ENCODE results near the gene FSTL4. TPM values are rescaled to one million over a fixed set of nuclear protein-coding genes. Genes with fewer than 3 reads are reported as not detected.

FSTL4 gene
- total and polyA plus RNA-seq, 4 donors, result 0.42 TPM; not detected in 3

DNA sequence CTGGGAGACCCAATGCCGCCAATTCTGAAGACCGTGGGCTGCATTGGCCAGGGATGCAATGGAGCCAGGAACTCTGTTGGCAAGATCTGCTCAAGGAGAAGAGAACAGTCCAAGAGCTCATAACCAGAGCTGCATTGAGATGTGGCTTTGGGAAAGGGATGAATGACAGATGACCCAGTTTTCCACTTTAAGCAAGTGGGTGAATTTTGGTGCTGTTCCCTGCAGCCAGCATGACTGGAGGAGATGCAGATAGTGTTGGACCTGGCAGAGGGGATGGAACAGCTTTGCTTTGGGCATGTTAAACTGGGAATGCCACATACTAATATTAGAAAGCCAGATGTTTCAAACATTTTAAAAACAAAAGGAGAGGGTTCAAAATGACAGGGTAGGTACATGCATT lies 143.1 kb downstream of the FSTL4 start:
- Histone ChIP-seq H3K27ac (ENCODE audit: low read depth in 1 of 2, low read length in 2 of 2) (no peak overlapping the region), H3K36me3 (ENCODE audit: control insufficient read depth in 1 of 2, insufficient read depth in 2 of 2, low read length in 1 of 2) (no peaks in the 10 kb centered on the region), H3K4me1 (ENCODE audit: control insufficient read depth in 1 of 2, insufficient read depth in 2 of 2, low read length in 2 of 2) (no peaks in the 10 kb centered on the region), H3K9me3 (ENCODE audit: control insufficient read depth, low read length) (no peaks in the 10 kb centered on the region), H3K4me3 (ENCODE audit: low read length in 2 of 2) (no peak overlapping the region), H3K27me3 (ENCODE audit: control insufficient read depth in 1 of 2, insufficient read depth in 2 of 2, low read length in 1 of 2) (peaks cover 0 to 7% of the 10 kb centered on the region in 2 donors)
- ATAC-seq (ENCODE audit: low FRiP score) (no peak), DNase-seq (no peak)
- intact Hi-C loops (cut with DNase I), result no loop called here
- WGBS, 2 donors, result 38 to 67% methylated on average over 2 of the region's 2 CpGs

DNA sequence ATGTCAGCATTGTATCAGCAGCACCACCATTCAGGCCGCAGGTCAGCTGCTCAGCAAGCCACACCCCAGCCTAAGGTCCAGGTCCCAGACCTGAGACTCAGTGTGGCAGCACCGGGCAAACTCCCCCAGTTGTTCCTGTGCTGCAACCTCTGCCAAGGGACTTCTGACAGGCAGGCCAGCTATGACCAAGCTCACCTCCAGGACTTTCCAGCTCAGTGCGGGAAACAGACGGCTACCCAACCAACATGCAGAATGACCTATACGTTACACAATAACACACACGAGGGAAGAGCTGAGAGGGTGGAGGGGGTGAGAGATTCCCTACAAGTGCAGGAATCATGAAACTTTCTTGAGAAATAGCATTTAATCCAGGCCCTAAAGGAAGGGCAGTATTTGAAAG lies 143.7 kb downstream of the FSTL4 start:
- ATAC-seq (ENCODE audit: low FRiP score) (no peak), DNase-seq (no peak)
- Histone ChIP-seq H3K36me3 (ENCODE audit: control insufficient read depth in 1 of 2, insufficient read depth in 2 of 2, low read length in 1 of 2) (no peaks in the 10 kb centered on the region), H3K9me3 (ENCODE audit: control insufficient read depth, low read length) (no peaks in the 10 kb centered on the region), H3K27me3 (ENCODE audit: control insufficient read depth in 1 of 2, insufficient read depth in 2 of 2, low read length in 1 of 2) (peaks cover 0 to 5% of the 10 kb centered on the region in 2 donors), H3K4me3 (ENCODE audit: low read length in 2 of 2) (no peak overlapping the region), H3K4me1 (ENCODE audit: control insufficient read depth in 1 of 2, insufficient read depth in 2 of 2, low read length in 2 of 2) (no peaks in the 10 kb centered on the region), H3K27ac (ENCODE audit: low read depth in 1 of 2, low read length in 2 of 2) (no peak overlapping the region)
- intact Hi-C loops (cut with DNase I), result no loop called here
- WGBS, 2 donors, result 77 to 81% methylated on average over 6 of the region's 6 CpGs

DNA sequence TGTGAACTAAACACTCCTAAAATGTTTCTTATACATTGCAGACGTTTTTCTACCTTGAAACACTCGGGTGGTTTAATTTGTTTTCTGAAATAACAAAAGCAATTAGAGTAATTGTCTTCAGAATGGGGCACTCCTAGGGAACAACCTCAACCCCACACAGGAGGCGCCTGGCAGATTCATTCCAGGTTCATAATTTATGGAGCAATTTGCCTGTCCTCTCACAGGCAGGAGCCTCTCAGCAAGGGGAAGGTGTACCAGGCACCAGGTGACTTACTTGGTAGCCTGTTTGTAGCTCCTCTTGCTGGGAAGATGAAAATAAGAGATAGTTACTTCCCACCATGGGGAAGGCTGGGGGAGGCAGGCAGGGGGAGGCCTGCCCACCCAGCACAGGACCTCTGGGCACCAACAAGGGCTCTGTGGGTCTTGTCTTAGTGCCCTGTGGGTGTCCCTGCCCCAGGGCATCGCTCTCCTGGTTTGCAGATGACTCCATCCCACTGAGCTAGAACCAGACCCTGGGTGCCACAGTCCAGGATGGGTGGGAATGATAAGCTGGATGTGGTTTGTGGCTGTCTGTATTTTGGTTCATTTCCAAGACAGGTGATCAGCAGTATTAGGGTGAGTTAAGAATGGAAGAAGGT lies 144.4 kb downstream of the FSTL4 start:
- H3K4me3 ChIP-seq (ENCODE audit: low read length in 2 of 2), result no peak overlapping the region
- intact Hi-C loops (cut with DNase I), result no loop called here
- H3K27ac ChIP-seq (ENCODE audit: low read depth in 1 of 2, low read length in 2 of 2), result no peak overlapping the region
- DNase-seq (no peak), ATAC-seq (ENCODE audit: low FRiP score) (no peak)
- WGBS, 2 donors, result 76% methylated on average over 4 of the region's 4 CpGs
- no peaks in the 10 kb centered on the region for H3K9me3 ChIP-seq (ENCODE audit: control insufficient read depth, low read length)
- no peaks in the 10 kb centered on the region for H3K4me1 ChIP-seq (ENCODE audit: control insufficient read depth in 1 of 2, insufficient read depth in 2 of 2, low read length in 2 of 2)
- no peaks in the 10 kb centered on the region for H3K36me3 ChIP-seq (ENCODE audit: control insufficient read depth in 1 of 2, insufficient read depth in 2 of 2, low read length in 1 of 2)
- H3K27me3 ChIP-seq (ENCODE audit: control insufficient read depth in 1 of 2, insufficient read depth in 2 of 2, low read length in 1 of 2), result peaks cover 0 to 3% of the 10 kb centered on the region in 2 donors

DNA sequence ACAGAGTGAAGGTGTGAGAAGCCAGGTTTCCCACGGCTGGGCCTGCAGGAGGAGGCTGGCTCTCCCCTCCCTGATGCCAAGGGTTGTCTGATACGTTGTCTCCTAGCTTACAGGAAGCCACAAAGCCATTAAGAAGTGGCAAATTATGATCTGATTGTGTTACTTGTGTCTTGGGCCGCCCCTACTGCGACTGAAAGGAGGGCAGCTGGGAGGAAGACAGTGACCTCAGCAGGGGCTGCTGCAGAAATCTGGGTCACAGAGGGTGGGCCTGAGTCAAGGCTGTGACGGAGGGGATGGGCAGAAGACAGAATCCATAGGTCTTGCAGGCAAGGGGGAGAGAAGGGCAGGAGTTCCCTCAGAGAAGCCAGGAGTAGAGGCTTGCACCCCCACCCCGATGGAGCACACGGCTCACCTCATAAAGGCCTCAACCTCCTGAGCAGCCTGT lies 145.0 kb downstream of the FSTL4 start:
- intact Hi-C loops (cut with DNase I), result no loop called here
- WGBS, 2 donors, result 81 to 84% methylated on average over 7 of the region's 7 CpGs
- Histone ChIP-seq H3K27ac (ENCODE audit: low read depth in 1 of 2, low read length in 2 of 2) (no peak overlapping the region), H3K4me3 (ENCODE audit: low read length in 2 of 2) (no peak overlapping the region), H3K4me1 (ENCODE audit: control insufficient read depth in 1 of 2, insufficient read depth in 2 of 2, low read length in 2 of 2) (no peaks in the 10 kb centered on the region), H3K9me3 (ENCODE audit: control insufficient read depth, low read length) (no peaks in the 10 kb centered on the region), H3K36me3 (ENCODE audit: control insufficient read depth in 1 of 2, insufficient read depth in 2 of 2, low read length in 1 of 2) (no peaks in the 10 kb centered on the region), H3K27me3 (ENCODE audit: control insufficient read depth in 1 of 2, insufficient read depth in 2 of 2, low read length in 1 of 2) (peaks cover 0 to 1% of the 10 kb centered on the region in 2 donors)
- ATAC-seq (ENCODE audit: low FRiP score), result no peak
- DNase-seq, result no peak

DNA sequence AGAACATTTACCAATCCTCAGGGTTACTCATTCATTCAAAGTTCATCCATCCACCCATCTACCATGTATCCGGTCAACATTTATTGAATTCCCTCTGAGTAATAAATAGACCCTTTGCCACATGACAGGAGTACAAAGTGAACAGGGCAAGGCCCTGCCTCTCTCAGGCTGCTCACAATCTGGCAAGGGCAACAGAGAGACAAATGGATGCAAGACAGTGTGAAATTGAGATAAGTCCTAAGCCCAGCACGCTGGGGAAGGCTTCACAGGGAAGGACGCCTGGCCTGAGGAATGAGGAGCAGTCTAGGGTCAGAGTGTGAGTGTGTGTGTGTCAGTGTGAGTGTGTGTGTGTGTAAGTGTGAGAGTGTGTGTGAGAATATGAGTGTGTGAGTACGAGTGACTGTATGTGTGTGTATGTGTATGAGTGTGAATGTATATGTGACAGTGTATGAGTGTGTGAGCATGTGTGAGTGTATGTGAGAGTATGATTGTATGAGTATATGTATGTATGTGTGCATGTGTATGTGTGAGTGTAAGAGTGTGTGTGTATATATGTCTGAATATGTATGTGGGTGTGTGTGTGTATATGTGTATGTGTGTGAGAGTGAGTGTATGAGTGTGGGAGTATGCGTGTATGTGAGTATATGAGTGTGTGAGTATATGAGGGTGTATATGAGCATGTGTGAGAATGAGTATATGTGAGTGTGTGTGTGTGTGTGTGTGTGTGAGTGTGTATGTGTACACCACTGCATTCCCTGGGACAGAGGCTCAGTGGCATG lies 145.6 kb downstream of the FSTL4 start:
- intact Hi-C loops (cut with DNase I), result no loop called here
- H3K36me3 ChIP-seq (ENCODE audit: control insufficient read depth in 1 of 2, insufficient read depth in 2 of 2, low read length in 1 of 2), result no peaks in the 10 kb centered on the region
- H3K9me3 ChIP-seq (ENCODE audit: control insufficient read depth, low read length), result no peaks in the 10 kb centered on the region
- H3K27me3 ChIP-seq (ENCODE audit: control insufficient read depth in 1 of 2, insufficient read depth in 2 of 2, low read length in 1 of 2), result peaks cover 0 to 1% of the 10 kb centered on the region in 2 donors
- DNase-seq (no peak), ATAC-seq (ENCODE audit: low FRiP score) (no peak)
- 94 to 97% methylated on average over 5 of the region's 5 CpGs for WGBS, 2 donors
- H3K27ac ChIP-seq (ENCODE audit: low read depth in 1 of 2, low read length in 2 of 2), result no peak overlapping the region
- H3K4me1 ChIP-seq (ENCODE audit: control insufficient read depth in 1 of 2, insufficient read depth in 2 of 2, low read length in 2 of 2), result no peaks in the 10 kb centered on the region
- no peak overlapping the region for H3K4me3 ChIP-seq (ENCODE audit: low read length in 2 of 2)

DNA sequence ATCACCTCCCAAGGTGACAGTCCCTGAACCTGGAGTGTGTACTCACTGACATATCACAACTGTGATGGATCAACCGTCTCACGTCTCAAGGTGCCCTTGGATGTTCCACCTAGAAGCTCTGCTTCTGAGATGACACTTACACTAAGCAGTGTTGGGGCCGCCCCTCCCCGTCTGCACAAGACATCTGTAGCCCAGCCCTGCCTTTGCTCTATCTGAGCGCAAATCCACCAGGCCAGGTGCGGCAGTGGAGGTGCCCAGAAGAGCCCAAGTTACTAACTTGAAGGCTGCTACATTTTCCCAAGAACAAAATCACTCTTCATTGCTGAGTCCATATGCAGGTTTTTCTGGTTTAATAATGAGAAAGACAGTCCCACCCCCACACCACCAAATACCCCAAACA lies 148.3 kb downstream of the FSTL4 start:
- no peak for ATAC-seq (ENCODE audit: low FRiP score)
- intact Hi-C loops (cut with DNase I), result no loop called here
- WGBS, 2 donors, result 95% methylated on average over 6 of the region's 6 CpGs

DNA sequence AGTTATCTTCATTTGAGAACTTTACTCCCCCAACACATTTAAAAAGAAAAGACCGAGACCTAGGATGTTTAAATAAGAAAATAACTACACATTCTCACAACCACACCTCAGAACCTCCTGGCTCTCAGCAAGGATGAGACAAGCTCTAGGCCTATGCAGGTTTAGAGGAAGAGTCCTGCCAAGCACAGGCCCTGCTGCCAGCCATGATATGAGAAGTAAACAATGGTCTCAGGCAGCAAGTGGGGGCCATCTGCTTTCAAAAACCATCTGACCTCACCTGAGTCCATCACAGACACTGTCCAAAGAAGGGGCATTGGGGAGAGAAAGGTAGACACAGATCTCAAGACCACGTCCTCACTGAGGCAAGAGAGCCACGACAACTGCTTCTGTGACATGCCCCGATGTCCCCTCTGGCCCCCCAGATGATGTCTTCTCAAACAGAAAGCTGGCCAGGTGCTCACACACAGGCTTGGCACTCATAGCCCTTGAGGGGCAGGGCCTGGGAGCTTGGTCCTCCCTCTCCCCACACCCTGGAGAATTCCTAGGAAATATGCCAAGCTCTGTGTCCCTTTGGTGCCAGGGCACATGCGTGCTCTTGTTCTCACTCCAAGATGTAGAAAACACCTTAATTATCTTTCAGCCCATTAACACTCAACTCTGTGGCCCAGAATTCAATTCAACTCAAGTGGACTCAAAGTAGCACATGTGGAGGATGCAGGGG lies 150.4 kb downstream of the FSTL4 start:
- ATAC-seq (ENCODE audit: low FRiP score), result no peak
- Histone ChIP-seq H3K9me3 (ENCODE audit: control insufficient read depth, low read length) (no peaks in the 10 kb centered on the region), H3K36me3 (ENCODE audit: control insufficient read depth in 1 of 2, insufficient read depth in 2 of 2, low read length in 1 of 2) (no peaks in the 10 kb centered on the region), H3K4me3 (ENCODE audit: low read length in 2 of 2) (no peak overlapping the region), H3K4me1 (ENCODE audit: control insufficient read depth in 1 of 2, insufficient read depth in 2 of 2, low read length in 2 of 2) (no peaks in the 10 kb centered on the region), H3K27ac (ENCODE audit: low read depth in 1 of 2, low read length in 2 of 2) (no peak overlapping the region), H3K27me3 (ENCODE audit: control insufficient read depth in 1 of 2, insufficient read depth in 2 of 2, low read length in 1 of 2) (no peaks in the 10 kb centered on the region)
- intact Hi-C loops (cut with DNase I), result no loop called here
- WGBS, 2 donors, result 84 to 87% methylated on average over 5 of the region's 5 CpGs
- DNase-seq, result no peak

More for the DNA sequence above, 148.3 kb downstream of the FSTL4 start:
- Histone ChIP-seq H3K36me3 (ENCODE audit: control insufficient read depth in 1 of 2, insufficient read depth in 2 of 2, low read length in 1 of 2) (no peaks in the 10 kb centered on the region), H3K27me3 (ENCODE audit: control insufficient read depth in 1 of 2, insufficient read depth in 2 of 2, low read length in 1 of 2) (no peaks in the 10 kb centered on the region), H3K4me3 (ENCODE audit: low read length in 2 of 2) (no peak overlapping the region), H3K9me3 (ENCODE audit: control insufficient read depth, low read length) (no peaks in the 10 kb centered on the region), H3K4me1 (ENCODE audit: control insufficient read depth in 1 of 2, insufficient read depth in 2 of 2, low read length in 2 of 2) (no peaks in the 10 kb centered on the region), H3K27ac (ENCODE audit: low read depth in 1 of 2, low read length in 2 of 2) (no peak overlapping the region)
- DNase-seq, result no peak

DNA sequence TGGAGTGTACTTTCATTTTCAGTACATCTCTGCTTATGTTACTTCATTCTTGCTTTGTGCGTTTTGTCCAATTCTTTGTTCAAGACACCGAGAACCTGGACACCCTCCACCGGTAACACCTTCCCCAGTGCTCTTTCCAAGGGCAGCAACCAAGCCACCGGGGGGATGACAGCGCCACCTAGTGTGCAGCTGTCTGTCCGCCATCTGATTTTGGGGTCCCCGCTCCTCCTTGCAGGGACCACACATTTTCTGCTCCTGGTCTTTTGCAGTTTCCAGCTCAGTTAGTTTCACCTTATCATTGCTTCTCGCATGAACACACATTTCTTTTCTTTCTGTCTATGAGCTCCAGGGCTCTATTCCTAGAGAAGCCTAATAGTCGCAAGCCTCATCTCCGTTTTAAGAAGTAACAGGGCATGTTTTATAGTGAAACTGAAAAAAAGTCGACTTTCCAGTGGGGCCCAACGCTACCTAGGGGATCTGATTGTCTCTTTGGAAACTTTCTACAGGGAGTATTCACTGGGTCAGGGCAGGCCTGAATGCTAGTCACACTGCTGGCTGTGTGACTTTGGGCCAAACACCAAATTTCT lies 152.1 kb downstream of the FSTL4 start:
- Histone ChIP-seq H3K4me1 (ENCODE audit: control insufficient read depth in 1 of 2, insufficient read depth in 2 of 2, low read length in 2 of 2) (no peaks in the 10 kb centered on the region), H3K9me3 (ENCODE audit: control insufficient read depth, low read length) (no peaks in the 10 kb centered on the region), H3K4me3 (ENCODE audit: low read length in 2 of 2) (no peak overlapping the region), H3K27me3 (ENCODE audit: control insufficient read depth in 1 of 2, insufficient read depth in 2 of 2, low read length in 1 of 2) (no peaks in the 10 kb centered on the region), H3K36me3 (ENCODE audit: control insufficient read depth in 1 of 2, insufficient read depth in 2 of 2, low read length in 1 of 2) (no peaks in the 10 kb centered on the region), H3K27ac (ENCODE audit: low read depth in 1 of 2, low read length in 2 of 2) (no peak overlapping the region)
- WGBS, 2 donors, result 66 to 67% methylated on average over 12 of the region's 12 CpGs
- ATAC-seq (ENCODE audit: low FRiP score) (no peak), DNase-seq (no peak)
- intact Hi-C loops (cut with DNase I), result no loop called here
